ENCODE results near the gene NOSTRIN.

The NOSTRIN gene

DNA sequence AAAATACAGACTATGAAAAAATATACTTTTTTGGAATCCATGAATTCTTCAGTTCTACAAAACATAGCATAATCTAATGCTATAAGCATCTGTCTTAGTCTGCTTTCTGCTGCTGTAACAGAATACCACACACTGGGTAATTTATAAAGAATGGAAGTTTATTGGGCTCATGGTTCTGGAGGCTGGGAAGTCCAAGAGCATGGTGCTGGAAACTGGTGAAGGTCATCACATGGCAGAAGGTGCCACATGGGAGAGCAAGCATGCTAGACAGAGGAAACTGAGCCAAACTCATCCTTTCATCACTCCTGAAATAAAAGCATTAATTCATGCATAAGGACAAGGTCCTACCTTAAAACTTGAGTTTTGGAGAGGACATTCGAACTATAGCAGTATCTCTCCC, 26.6 kb upstream of the NOSTRIN start:
- Histone ChIP-seq H4K91ac (ENCODE audit: low read depth, low read length) (no peak overlapping the region), H3K4ac (ENCODE audit: low read depth, low read length) (no peak overlapping the region), H2BK120ac (ENCODE audit: insufficient read depth, low read length, poor library complexity) (no peak overlapping the region), H3K36me3 (ENCODE audit: control insufficient read depth in 1 of 2, insufficient read depth in 2 of 2, low read length in 2 of 2) (no peaks in the 10 kb centered on the region), H2BK12ac (ENCODE audit: low read length) (no peak overlapping the region), H3K14ac (ENCODE audit: low read length) (no peak overlapping the region), H3K79me1 (ENCODE audit: low read length) (no peaks in the 10 kb centered on the region), H3K27me3 (ENCODE audit: insufficient read depth, low read length) (no peaks in the 10 kb centered on the region), H2AK5ac (ENCODE audit: low read length) (no peak overlapping the region), H3K9ac (ENCODE audit: low read length) (no peak overlapping the region), H4K8ac (ENCODE audit: low read depth, low read length) (no peak overlapping the region), H2AFZ (ENCODE audit: insufficient read depth, low read length, poor library complexity) (no peak overlapping the region), H3K18ac (ENCODE audit: low read length) (no peak overlapping the region), H4K12ac (ENCODE audit: low read depth, low read length) (no peak overlapping the region), H3K4me1 (ENCODE audit: control insufficient read depth in 1 of 2, insufficient read depth in 2 of 2, low read length in 2 of 2) (peaks cover 0 to 2% of the 10 kb centered on the region in 2 experiments), H3K4me3 (ENCODE audit: low read depth, low read length) (no peak overlapping the region), H3K9me3 (ENCODE audit: insufficient read depth, low read depth, low read length) (no peaks in the 10 kb centered on the region), H3K4me2 (ENCODE audit: low read length) (no peak overlapping the region), H3K79me2 (ENCODE audit: control insufficient read depth, insufficient read depth, low read length, poor library complexity) (no peaks in the 10 kb centered on the region), H2BK5ac (ENCODE audit: low read depth, low read length, poor library complexity) (no peak overlapping the region), H3K23ac (ENCODE audit: low read length) (no peak overlapping the region), H3K27ac (ENCODE audit: low read depth, low read length) (no peak overlapping the region)
- DNase-seq = no peak
- no CpG with 5 or more reads among the region's 1 CpG for WGBS (ENCODE audit: extremely low coverage, insufficient coverage, insufficient read length)

DNA sequence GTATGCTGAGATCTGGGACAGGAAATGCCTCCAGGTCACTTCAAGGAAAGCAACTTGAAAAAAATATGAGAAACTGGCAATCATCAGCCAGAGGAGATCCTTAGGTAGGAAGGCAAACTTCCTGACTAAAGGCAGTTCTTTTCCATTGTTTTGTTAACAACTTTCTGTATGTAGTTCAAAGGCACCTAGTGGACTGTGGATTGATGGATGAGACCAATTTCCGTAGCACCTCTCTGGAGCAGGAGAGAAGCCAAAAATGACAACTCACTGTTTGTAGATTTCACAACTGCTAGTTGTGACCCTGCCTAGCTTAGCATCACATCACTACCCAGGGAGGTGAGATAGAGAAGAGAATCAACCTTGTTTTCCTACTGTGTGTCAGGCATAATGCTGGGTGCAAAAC, 21.8 kb upstream of the NOSTRIN start:
- Histone ChIP-seq H3K4ac (ENCODE audit: low read depth, low read length) (no peak overlapping the region), H2AFZ (ENCODE audit: insufficient read depth, low read length, poor library complexity) (no peak overlapping the region), H4K91ac (ENCODE audit: low read depth, low read length) (no peak overlapping the region), H2BK120ac (ENCODE audit: insufficient read depth, low read length, poor library complexity) (no peak overlapping the region), H2BK12ac (ENCODE audit: low read length) (no peak overlapping the region), H3K18ac (ENCODE audit: low read length) (no peak overlapping the region), H3K4me2 (ENCODE audit: low read length) (no peak overlapping the region), H3K27me3 (ENCODE audit: insufficient read depth, low read length) (no peaks in the 10 kb centered on the region), H4K8ac (ENCODE audit: low read depth, low read length) (no peak overlapping the region), H3K4me1 (ENCODE audit: control insufficient read depth in 1 of 2, insufficient read depth in 2 of 2, low read length in 2 of 2) (peaks cover 0 to 3% of the 10 kb centered on the region in 2 experiments), H3K27ac (ENCODE audit: low read depth, low read length) (no peak overlapping the region), H3K36me3 (ENCODE audit: control insufficient read depth in 1 of 2, insufficient read depth in 2 of 2, low read length in 2 of 2) (no peaks in the 10 kb centered on the region), H3K23ac (ENCODE audit: low read length) (no peak overlapping the region), H3K9me3 (ENCODE audit: insufficient read depth, low read depth, low read length) (no peaks in the 10 kb centered on the region), H2BK5ac (ENCODE audit: low read depth, low read length, poor library complexity) (no peak overlapping the region), H3K79me2 (ENCODE audit: control insufficient read depth, insufficient read depth, low read length, poor library complexity) (no peaks in the 10 kb centered on the region), H3K9ac (ENCODE audit: low read length) (no peak overlapping the region), H3K79me1 (ENCODE audit: low read length) (no peaks in the 10 kb centered on the region), H2AK5ac (ENCODE audit: low read length) (no peak overlapping the region), H4K12ac (ENCODE audit: low read depth, low read length) (no peak overlapping the region), H3K4me3 (ENCODE audit: low read depth, low read length) (no peak overlapping the region), H3K14ac (ENCODE audit: low read length) (no peak overlapping the region)
- WGBS (ENCODE audit: extremely low coverage, insufficient coverage, insufficient read length) = no CpG with 5 or more reads among the region's 1 CpG
- DNase-seq = no peak

DNA sequence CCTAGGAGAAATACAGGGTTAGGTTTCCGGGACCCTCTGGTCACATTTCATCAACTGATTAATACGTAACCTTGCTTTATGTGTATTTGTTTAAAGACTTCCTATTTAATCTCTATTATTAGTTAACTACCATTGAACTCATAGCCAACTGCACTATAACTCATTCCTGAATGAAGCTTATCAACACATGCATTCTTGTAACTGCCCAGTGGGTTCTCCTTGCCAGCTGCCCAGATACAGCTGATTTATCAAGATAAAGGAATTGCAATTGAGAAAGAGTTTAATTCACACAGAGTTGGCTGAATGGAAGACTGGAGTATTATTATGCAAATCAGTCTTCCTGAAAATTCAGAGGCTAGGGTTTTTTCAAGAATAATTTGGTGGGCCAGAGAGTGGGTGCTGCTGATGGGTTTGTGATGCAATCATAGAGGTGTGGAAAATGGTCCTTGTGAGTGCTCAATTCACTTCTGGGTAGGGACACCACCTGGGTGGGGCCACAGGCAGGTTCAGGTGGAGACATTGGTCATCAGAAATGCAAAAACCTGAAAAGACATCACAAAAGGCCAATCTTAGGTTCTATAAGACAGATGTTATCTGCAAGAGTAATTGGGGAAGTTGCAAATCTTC, 21.1 kb upstream of the NOSTRIN start:
- H3K9ac ChIP-seq (ENCODE audit: low read length) = no peak overlapping the region
- H2BK12ac ChIP-seq (ENCODE audit: low read length) = no peak overlapping the region
- H3K27me3 ChIP-seq (ENCODE audit: insufficient read depth, low read length) = no peaks in the 10 kb centered on the region
- no peaks in the 10 kb centered on the region for H3K36me3 ChIP-seq (ENCODE audit: control insufficient read depth in 1 of 2, insufficient read depth in 2 of 2, low read length in 2 of 2)
- H3K18ac ChIP-seq (ENCODE audit: low read length) = no peak overlapping the region
- H3K4me2 ChIP-seq (ENCODE audit: low read length) = no peak overlapping the region
- no peak overlapping the region for H2AFZ ChIP-seq (ENCODE audit: insufficient read depth, low read length, poor library complexity)
- DNase-seq = no peak
- H2AK5ac ChIP-seq (ENCODE audit: low read length) = no peak overlapping the region
- no peak overlapping the region for H3K4ac ChIP-seq (ENCODE audit: low read depth, low read length)
- no peak overlapping the region for H3K27ac ChIP-seq (ENCODE audit: low read depth, low read length)
- no CpG with 5 or more reads among the region's 2 CpGs for WGBS (ENCODE audit: extremely low coverage, insufficient coverage, insufficient read length)
- H4K91ac ChIP-seq (ENCODE audit: low read depth, low read length) = no peak overlapping the region
- no peaks in the 10 kb centered on the region for H3K9me3 ChIP-seq (ENCODE audit: insufficient read depth, low read depth, low read length)
- H2BK120ac ChIP-seq (ENCODE audit: insufficient read depth, low read length, poor library complexity) = no peak overlapping the region
- no peak overlapping the region for H3K23ac ChIP-seq (ENCODE audit: low read length)
- no peak overlapping the region for H3K4me3 ChIP-seq (ENCODE audit: low read depth, low read length)
- H4K8ac ChIP-seq (ENCODE audit: low read depth, low read length) = no peak overlapping the region
- peaks cover 0 to 3% of the 10 kb centered on the region in 2 experiments for H3K4me1 ChIP-seq (ENCODE audit: control insufficient read depth in 1 of 2, insufficient read depth in 2 of 2, low read length in 2 of 2)
- no peak overlapping the region for H4K12ac ChIP-seq (ENCODE audit: low read depth, low read length)
- no peaks in the 10 kb centered on the region for H3K79me1 ChIP-seq (ENCODE audit: low read length)
- H3K79me2 ChIP-seq (ENCODE audit: control insufficient read depth, insufficient read depth, low read length, poor library complexity) = no peaks in the 10 kb centered on the region
- H2BK5ac ChIP-seq (ENCODE audit: low read depth, low read length, poor library complexity) = no peak overlapping the region
- no peak overlapping the region for H3K14ac ChIP-seq (ENCODE audit: low read length)

DNA sequence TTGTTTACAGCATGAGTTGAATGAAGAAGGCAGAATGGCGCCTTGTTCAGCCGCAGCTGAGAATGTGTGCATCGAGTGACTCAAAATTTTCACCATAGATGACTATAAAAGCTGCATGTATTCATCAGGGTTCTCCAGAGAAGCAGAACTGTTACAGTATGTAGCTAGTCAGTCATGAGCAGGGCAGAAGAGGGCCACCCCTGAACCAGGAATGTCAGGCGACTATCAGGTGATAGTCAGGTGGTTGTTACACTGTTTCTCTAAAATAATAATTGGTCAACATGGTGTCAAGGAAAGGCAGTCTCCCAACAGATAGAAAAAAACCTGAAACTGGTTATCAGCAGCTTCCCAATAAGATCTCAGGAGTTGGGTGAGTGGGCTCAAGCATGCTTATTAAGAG, 20.2 kb upstream of the NOSTRIN start:
- no peak overlapping the region for H3K27ac ChIP-seq (ENCODE audit: low read depth, low read length)
- no peak overlapping the region for H3K4me3 ChIP-seq (ENCODE audit: low read depth, low read length)
- no peak overlapping the region for H3K14ac ChIP-seq (ENCODE audit: low read length)
- H3K23ac ChIP-seq (ENCODE audit: low read length) = no peak overlapping the region
- H3K9me3 ChIP-seq (ENCODE audit: insufficient read depth, low read depth, low read length) = peaks cover 2% of the 10 kb centered on the region
- H4K91ac ChIP-seq (ENCODE audit: low read depth, low read length) = no peak overlapping the region
- H3K4me1 ChIP-seq (ENCODE audit: control insufficient read depth in 1 of 2, insufficient read depth in 2 of 2, low read length in 2 of 2) = peaks cover 2 to 3% of the 10 kb centered on the region in 2 experiments
- no peak overlapping the region for H4K8ac ChIP-seq (ENCODE audit: low read depth, low read length)
- H2BK5ac ChIP-seq (ENCODE audit: low read depth, low read length, poor library complexity) = no peak overlapping the region
- no peak overlapping the region for H3K4me2 ChIP-seq (ENCODE audit: low read length)
- WGBS (ENCODE audit: extremely low coverage, insufficient coverage, insufficient read length) = no CpG with 5 or more reads among the region's 4 CpGs
- no peak overlapping the region for H2BK120ac ChIP-seq (ENCODE audit: insufficient read depth, low read length, poor library complexity)
- H3K9ac ChIP-seq (ENCODE audit: low read length) = no peak overlapping the region
- H2AFZ ChIP-seq (ENCODE audit: insufficient read depth, low read length, poor library complexity) = no peak overlapping the region
- no peak overlapping the region for H3K18ac ChIP-seq (ENCODE audit: low read length)
- H3K36me3 ChIP-seq (ENCODE audit: control insufficient read depth in 1 of 2, insufficient read depth in 2 of 2, low read length in 2 of 2) = no peaks in the 10 kb centered on the region
- no peak overlapping the region for H2AK5ac ChIP-seq (ENCODE audit: low read length)
- H3K79me1 ChIP-seq (ENCODE audit: low read length) = no peaks in the 10 kb centered on the region
- no peak for DNase-seq
- H3K4ac ChIP-seq (ENCODE audit: low read depth, low read length) = no peak overlapping the region
- H3K79me2 ChIP-seq (ENCODE audit: control insufficient read depth, insufficient read depth, low read length, poor library complexity) = no peaks in the 10 kb centered on the region
- no peak overlapping the region for H2BK12ac ChIP-seq (ENCODE audit: low read length)
- H3K27me3 ChIP-seq (ENCODE audit: insufficient read depth, low read length) = no peaks in the 10 kb centered on the region
- H4K12ac ChIP-seq (ENCODE audit: low read depth, low read length) = no peak overlapping the region

Data from trophoblast cell (in vitro differentiated cells and primary cell).